Osteocyte (in vitro differentiated cells): Measurements from ENCODE around the gene CXCR5. TPM values are rescaled to one million over a fixed set of nuclear protein-coding genes. Genes with fewer than 3 reads are reported as not detected.

ENCODE experiments used
- DNase-seq: peaks from one replicate; pipeline ENCODE4 v3.0.0; 2021; ENCODE audit warnings: mixed read lengths; ENCODE audit not compliant: unreplicated experiment; ENCODE audit errors: extremely low spot score
- H3K27ac Mint-ChIP-seq: one replicate; pipeline ENCODE4 v1.8.0; 2021; ENCODE audit warnings: mild to moderate bottlenecking, mixed read lengths; ENCODE audit not compliant: unreplicated experiment
- H3K27me3 Mint-ChIP-seq: one replicate; pipeline ENCODE4 v1.8.0; 2021; ENCODE audit warnings: mixed read lengths; ENCODE audit not compliant: unreplicated experiment
- H3K36me3 Mint-ChIP-seq: one replicate; pipeline ENCODE4 v1.8.0; 2021; ENCODE audit warnings: mixed read lengths; ENCODE audit not compliant: unreplicated experiment
- H3K4me1 Mint-ChIP-seq: one replicate; pipeline ENCODE4 v1.8.0; 2021; ENCODE audit warnings: mixed read lengths; ENCODE audit not compliant: unreplicated experiment
- H3K4me3 Mint-ChIP-seq: one replicate; pipeline ENCODE4 v1.8.0; 2021; ENCODE audit warnings: mild to moderate bottlenecking, moderate library complexity, mixed read lengths; ENCODE audit not compliant: unreplicated experiment
- H3K9me3 Mint-ChIP-seq: one replicate; pipeline ENCODE4 v1.8.0; 2021; ENCODE audit warnings: mixed read lengths; ENCODE audit not compliant: unreplicated experiment
- total RNA-seq: library from RNA; stranded (reverse); gene quantifications from 2 replicates; pipeline ENCODE4 v1.2.1, GENCODE V29; 2021
- TF ChIP-seq, protein P1 (sequence below): fragments of 200-600 bp; sonication (generic); IDR thresholded peaks from 2 replicates; pipeline ENCODE4 v1.5.0; 2021; ENCODE audit warnings: antibody characterized with exemption, mild to moderate bottlenecking, moderate library complexity

The CXCR5 gene
- total RNA-seq, 1 donor from 2014 or later, result not detected

DNA sequence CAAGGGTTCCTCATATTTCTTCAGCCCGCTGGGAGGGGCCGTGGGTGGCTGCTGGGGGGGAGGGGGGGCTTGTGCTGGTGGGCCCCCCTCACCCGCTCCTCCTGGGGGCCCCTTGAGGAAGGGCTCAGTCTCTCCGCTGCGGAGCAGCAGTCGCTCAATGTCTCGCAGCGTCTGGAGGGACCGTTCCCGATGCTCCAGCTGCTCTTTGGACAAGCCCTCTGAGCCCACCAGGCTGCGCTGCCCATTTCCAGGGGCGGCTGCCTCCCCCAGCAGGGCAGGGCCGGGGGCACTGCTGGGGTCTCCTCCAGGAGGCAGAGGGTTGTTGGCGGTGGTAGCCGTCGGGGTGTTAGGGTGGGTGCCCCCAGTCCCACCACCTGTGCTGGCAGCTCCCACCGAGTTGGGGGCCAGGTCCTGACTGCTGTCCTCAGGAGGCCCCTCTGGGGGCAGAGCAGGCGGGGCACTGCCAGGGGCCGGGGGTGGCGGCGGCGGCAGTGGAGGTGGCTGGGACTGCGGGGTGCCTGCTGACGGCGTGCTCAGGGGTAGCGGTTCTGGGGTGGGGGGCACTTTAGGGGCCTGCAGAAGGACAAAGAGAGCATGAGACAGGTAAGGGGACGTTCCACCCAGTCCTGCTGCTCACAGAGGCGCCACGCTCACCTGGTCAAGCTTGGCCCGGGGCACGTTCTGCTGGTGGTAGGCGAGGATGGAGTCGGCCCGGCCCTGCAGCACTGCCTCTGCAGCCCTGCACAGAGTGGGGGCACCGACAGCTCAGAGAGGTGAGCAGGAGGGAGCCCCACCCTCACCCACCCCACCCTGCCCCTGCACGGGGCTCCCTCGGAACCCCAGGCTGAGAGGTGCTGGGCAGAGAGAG lies 18.9 kb downstream of the CXCR5 start:
- Mint-ChIP-seq H3K4me1 (peaks cover 15% of the 10 kb centered on the region), H3K27ac (no peak overlapping the region), H3K27me3 (no peaks in the 10 kb centered on the region), H3K4me3 (no peak overlapping the region), H3K36me3 (peaks cover 27% of the 10 kb centered on the region), H3K9me3 (no peaks in the 10 kb centered on the region)
- no peak for DNase-seq
- TF ChIP-seq, protein P1, sequence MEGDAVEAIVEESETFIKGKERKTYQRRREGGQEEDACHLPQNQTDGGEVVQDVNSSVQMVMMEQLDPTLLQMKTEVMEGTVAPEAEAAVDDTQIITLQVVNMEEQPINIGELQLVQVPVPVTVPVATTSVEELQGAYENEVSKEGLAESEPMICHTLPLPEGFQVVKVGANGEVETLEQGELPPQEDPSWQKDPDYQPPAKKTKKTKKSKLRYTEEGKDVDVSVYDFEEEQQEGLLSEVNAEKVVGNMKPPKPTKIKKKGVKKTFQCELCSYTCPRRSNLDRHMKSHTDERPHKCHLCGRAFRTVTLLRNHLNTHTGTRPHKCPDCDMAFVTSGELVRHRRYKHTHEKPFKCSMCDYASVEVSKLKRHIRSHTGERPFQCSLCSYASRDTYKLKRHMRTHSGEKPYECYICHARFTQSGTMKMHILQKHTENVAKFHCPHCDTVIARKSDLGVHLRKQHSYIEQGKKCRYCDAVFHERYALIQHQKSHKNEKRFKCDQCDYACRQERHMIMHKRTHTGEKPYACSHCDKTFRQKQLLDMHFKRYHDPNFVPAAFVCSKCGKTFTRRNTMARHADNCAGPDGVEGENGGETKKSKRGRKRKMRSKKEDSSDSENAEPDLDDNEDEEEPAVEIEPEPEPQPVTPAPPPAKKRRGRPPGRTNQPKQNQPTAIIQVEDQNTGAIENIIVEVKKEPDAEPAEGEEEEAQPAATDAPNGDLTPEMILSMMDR, result no peak

GRCh38 chr11:118903204-118904015 lies 19.7 kb downstream of the CXCR5 start:
- Mint-ChIP-seq H3K4me1 (peaks cover 22% of the 10 kb centered on the region), H3K27me3 (no peaks in the 10 kb centered on the region), H3K9me3 (no peaks in the 10 kb centered on the region), H3K4me3 (no peak overlapping the region), H3K36me3 (peaks cover 23% of the 10 kb centered on the region), H3K27ac (no peak overlapping the region)
- TF ChIP-seq, protein P1, result no peak
- DNase-seq, result no peak

GRCh38 chr11:118907051-118908042 lies 23.7 kb downstream of the CXCR5 start:
- Mint-ChIP-seq H3K27ac (peak overlapping the region; percentile 92), H3K9me3 (no peaks in the 10 kb centered on the region), H3K36me3 (peaks cover 6% of the 10 kb centered on the region), H3K4me3 (peak overlapping the region; percentile 60), H3K27me3 (no peaks in the 10 kb centered on the region), H3K4me1 (peaks cover 52% of the 10 kb centered on the region)
- DNase-seq, result peak; percentile 94
- TF ChIP-seq, protein P1, result peak; percentile 92

GRCh38 chr11:118908264-118908663 lies 24.6 kb downstream of the CXCR5 start:
- Mint-ChIP-seq H3K36me3 (peaks cover 6% of the 10 kb centered on the region), H3K4me3 (peak overlapping the region; percentile 10), H3K27me3 (no peaks in the 10 kb centered on the region), H3K9me3 (no peaks in the 10 kb centered on the region), H3K4me1 (peaks cover 61% of the 10 kb centered on the region), H3K27ac (peak overlapping the region; percentile 92)
- DNase-seq, result no peak
- TF ChIP-seq, protein P1, result no peak
